ENCODE measurements around the gene ECE1. TPM values are rescaled to one million over a fixed set of nuclear protein-coding genes. Genes with fewer than 3 reads are reported as not detected.
"Not testable (repeated sequence)": the region's sequence is repeated elsewhere in the genome, so short reads cannot be mapped to it uniquely, and the experiment has no call there.

ECE1 gene
- polyA plus RNA-seq, 1 donor, result 46.0 TPM

- no peak for DNase-seq
These were observed 2.8 kb upstream of the ECE1 start for GRCh38 chr1:21292984-21293536.

DNA sequence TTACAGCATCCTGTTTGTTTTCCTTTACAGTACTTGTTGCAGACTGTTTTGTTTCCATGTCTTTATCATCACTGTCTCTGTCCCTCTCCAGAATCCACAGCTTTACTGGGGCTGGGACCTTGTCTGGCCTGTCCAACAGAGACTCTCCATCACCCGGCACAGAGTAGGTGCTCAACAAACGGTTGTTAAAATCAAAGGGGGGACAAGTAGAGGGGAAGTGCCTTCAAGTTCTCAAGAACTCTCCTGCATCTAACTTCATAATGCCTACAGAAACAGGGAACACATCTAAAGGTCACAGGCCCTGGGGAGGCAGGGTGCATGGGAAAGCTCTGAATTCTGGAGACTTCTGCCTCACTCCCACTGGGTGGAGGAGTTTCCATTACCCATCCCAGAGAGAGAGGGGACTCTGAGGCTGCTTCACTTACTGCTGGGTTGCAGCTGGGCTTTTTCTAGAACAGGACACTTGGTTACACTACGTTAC, 2.3 kb upstream of the ECE1 start:
- no peak for DNase-seq

DNA sequence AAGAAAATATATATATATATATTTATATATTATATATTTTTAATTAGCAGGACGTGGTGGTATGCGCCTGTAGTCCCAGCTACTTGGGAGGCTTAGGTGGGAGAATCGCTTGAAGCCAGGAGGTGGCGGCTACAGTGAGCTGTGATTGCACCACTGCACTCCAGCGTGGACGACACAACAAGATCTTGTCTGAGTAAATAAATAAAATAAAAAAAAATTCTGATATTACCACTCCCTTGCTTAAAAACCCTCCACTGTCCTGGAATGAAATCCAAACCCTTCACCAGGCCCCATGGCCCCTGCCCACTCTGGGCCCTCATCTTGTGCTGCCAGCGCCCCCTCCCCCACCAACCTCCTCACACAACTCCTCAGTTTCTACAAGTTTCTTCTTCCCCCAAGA, 1.7 kb upstream of the ECE1 start:
- DNase-seq, result no peak

DNA sequence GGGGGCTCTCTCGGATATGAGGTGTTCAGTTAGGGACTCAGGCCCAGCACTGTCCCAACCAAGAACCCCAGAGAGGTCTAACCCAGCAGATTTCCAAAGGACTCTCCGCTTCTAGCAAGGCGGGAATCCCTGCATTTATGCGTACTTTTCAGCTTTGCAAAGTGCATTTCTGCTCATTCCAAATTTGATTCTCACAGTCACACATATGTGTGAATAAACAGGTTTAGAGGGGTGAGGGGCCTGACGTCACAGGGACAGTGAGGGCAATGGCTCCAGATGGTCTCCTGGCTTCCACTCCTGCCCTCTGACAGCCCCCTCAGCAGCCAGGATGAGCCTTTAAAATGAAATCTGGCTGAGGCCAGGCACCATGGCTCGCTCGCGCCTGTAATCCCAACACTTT, 921 bp upstream of the ECE1 start:
- DNase-seq, result no peak

- no peak for DNase-seq
These were observed 282 bp upstream of the ECE1 start for GRCh38 chr1:21290546-21290944.

- no peak for DNase-seq
These were observed 1.1 kb downstream of the ECE1 start for GRCh38 chr1:21289127-21289526.

DNA sequence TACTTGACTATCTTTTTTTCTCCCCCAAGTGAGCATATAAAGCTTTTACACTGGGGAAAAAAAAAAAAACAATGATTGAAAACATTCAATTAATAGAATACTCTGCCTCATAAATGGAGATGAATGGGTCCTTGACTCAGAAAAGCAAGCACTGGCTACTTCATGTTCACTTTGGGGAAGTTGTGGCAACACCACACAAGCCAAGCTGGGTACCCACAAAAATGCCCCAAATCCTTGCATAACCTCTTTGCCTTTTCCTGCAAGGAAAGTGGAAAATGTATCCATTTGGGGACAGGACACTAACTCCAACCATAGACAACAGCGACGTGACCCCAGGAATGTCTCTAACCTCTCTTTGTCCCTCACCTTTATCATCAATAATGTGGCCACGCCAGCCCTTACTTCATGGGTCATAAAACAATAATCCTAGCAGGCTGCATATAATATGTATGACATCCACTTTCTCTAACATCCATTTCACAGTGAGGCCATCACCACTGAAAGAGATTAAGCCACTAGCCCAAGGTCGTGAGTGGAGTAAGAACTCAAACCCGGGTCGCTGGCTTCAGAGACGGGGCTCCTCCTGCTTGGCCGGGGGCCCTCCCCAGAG, 2.3 kb downstream of the ECE1 start:
- no peak for DNase-seq

DNA sequence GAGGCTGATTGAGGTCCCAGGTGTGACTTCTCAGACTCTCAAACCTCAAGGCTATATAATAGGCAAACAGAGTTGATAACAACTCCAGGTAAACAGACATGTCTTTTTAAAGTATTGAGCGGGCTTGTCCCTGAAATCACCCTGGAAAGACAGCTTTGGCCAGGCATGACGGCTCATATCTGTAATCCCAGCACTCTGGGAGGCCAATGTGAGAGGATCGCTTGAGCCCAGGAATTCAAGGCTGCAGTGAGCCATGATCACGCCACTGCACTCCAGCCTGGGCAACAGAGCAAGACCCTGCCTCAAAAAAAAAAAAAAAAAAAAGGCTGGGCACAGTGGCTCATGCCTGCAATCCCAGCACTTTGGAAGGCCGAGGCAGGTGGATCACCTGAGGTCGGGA, 4.9 kb downstream of the ECE1 start:
- DNase-seq, result not testable (repeated sequence)

GRCh38 chr1:21285055-21285372, 5.2 kb downstream of the ECE1 start:
- no peak for DNase-seq

DNA sequence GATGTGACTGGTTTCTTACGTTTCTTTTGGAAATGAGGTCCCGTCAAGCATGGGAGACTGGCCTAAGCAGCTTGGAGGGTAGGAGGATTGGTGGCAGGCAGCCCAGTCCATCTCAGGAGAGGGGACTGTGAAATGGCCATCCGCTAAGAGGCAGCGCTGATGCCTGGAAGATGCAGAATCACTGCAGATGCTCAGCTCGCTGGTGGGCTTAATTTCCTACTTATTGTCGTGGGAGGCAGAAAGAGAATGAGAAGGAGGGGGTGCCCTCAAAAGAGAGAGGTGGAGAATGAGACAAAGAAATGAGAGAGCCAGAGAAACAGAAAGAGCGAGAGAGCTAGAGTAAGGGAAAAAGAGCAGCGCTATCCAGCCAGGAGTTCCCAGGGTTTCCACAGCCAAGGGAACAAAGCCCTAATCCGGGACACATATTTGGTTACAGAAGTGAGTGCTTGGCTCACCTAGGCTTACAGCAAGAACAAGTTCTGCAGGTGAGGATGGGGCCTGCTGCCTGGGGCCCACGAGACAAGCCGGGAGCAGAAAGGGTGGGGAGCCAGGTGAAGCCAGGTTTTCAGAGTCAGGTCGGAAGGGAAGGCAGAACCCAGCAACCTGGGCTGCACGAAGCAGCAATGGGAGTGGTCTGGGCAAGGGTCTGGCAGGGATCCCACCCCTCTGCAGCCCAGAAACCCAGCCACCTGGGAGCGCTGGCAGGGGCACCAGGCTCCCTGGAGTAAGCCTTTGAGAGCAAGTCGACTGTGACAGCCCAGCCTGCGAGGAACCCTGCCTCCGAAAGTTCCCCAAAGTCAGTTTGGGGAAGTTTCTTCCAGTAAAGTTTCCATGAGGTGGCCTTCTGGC, 5.8 kb downstream of the ECE1 start:
- no peak for DNase-seq

GRCh38 chr1:21283524-21283923, 6.7 kb downstream of the ECE1 start:
- DNase-seq, result no peak

DNA sequence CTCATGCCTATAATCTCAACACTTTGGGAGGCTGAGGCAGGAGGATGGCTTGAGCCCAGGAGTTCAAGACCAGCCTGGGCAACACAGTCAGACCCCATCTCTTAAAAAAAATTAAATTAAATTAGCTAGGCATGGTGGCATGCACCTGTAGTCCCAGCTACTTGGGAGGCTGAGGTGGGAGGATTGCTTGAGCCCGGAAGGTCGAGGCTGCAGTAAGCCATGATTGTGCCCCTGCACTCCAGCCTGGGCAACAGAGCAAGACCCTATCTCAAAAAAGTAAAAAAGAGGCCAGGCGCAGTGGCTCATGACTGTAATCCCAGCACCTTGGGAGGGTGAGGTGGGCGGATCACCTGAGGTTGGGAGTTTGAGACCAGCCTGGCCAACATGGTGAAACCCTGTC, 8.2 kb downstream of the ECE1 start:
- DNase-seq, result not testable (repeated sequence)

DNA sequence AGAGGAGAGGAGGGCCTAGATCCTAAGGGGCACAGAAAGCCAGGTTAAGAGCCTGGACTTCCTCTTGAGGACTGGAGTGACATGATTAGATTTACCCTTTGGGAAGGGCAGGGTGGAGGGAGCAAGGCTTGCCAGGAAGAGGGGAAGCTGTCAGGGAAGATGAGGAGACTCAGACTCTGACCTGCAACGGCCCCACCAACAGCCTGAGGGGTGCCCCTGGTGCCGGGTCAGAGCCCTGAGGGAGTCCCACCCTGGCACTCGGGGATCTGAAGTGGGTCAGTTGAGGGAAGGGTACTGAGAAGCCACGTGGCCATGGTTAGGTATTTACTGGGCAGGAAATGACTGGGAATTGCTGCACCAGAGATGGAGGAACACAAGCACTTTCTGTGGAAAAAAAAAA, 9.8 kb downstream of the ECE1 start:
- no peak for DNase-seq

- DNase-seq, result no peak
These were observed 10.2 kb downstream of the ECE1 start for GRCh38 chr1:21280011-21280471.

DNA sequence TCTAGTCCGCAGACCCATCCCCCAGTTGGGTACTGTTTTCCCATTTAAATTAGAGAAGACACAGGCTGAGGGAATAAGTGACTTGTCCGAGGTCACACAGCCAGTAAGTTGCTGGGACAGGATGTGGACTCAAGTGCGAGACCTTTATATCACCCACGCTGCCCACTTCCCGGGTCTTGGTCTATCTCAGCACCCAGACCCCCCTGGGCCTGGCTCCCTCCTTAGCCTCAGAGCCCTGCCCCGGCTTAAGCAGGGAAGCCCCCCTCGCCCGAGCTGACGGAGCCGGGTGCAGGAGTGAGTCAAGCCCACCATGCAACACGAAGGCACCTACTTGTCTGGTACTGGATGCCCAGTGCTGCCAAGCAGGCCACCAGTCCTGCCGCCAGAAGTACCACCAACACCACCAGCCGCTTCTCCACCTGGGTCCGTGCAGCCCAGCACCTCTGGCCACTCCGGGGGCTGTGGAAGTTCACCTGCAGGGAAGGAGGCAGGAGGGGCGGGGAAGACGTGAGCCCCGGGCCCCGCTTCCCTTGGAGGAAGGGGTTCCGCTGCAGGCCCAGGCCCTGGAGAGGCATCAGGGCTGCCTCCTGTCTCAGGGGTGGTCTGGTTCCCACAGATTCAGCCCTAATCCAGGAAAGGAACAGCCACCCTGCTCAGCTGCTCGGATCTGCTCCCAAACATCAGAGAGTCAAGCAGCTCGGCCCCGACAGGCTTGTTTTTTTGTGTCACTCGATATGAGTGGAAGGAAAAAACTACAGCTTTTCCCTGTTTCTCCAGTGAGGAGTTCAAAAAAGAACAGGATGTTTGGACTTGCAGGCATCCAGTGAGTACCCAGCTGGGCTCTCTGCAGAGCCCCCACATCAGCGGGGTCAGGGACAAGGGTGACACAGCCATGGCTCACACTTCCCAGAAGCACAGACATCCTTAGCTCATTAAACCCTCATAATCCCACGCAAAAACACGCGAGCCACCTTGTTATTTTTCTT, 11.1 kb downstream of the ECE1 start:
- no peak for DNase-seq

GRCh38 chr1:21278208-21278859, 11.9 kb downstream of the ECE1 start:
- DNase-seq, result no peak

GRCh38 chr1:21277180-21277579, 13.1 kb downstream of the ECE1 start:
- no peak for DNase-seq

GRCh38 chr1:21272540-21272939, 17.7 kb downstream of the ECE1 start:
- no peak for DNase-seq

GRCh38 chr1:21271550-21271949, 18.7 kb downstream of the ECE1 start:
- DNase-seq, result no peak

- no peak for DNase-seq
These were observed 20.1 kb downstream of the ECE1 start for GRCh38 chr1:21270086-21270689.

- DNase-seq, result no peak
These were observed 20.7 kb downstream of the ECE1 start for GRCh38 chr1:21269461-21270085.

Data from left kidney (tissue), 2 donors.